ENCODE results near the gene FMNL2.

DNA sequence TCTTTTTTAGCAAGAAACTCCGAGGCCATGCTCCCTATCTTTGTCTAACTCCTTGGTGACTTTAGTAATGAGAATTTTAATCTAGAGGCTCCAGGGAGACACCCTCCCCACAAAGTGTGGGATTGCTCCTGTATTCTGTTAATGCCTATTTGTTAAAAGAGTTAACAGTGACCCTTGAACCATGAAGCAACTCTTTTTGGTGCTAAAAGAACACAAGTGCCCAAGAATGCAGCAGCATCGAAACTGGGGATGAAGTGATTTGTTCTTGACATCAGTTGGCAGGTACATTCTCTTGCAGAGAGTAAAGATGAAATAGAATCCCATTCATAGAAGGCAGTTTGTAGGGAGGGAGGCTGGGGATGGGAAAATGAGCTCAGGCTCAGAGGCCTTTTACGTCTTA lies 50.0 kb downstream of the FMNL2 start:
- TF ChIP-seq, protein P1, sequence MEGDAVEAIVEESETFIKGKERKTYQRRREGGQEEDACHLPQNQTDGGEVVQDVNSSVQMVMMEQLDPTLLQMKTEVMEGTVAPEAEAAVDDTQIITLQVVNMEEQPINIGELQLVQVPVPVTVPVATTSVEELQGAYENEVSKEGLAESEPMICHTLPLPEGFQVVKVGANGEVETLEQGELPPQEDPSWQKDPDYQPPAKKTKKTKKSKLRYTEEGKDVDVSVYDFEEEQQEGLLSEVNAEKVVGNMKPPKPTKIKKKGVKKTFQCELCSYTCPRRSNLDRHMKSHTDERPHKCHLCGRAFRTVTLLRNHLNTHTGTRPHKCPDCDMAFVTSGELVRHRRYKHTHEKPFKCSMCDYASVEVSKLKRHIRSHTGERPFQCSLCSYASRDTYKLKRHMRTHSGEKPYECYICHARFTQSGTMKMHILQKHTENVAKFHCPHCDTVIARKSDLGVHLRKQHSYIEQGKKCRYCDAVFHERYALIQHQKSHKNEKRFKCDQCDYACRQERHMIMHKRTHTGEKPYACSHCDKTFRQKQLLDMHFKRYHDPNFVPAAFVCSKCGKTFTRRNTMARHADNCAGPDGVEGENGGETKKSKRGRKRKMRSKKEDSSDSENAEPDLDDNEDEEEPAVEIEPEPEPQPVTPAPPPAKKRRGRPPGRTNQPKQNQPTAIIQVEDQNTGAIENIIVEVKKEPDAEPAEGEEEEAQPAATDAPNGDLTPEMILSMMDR (IDR thresholded peaks at IDR 0.05; ENCODE audit: insufficient read depth, low read depth, low read length) = no peak
- TF ChIP-seq EZH2 (IDR thresholded peaks at IDR 0.05; ENCODE audit: insufficient read depth, low read length) = no peak

All from astrocyte (in vitro differentiated cells and primary cell).